COR-L47 (cell line): Measurements from ENCODE around the gene SEC24A.
"Not testable (repeated sequence)": the region's sequence is repeated elsewhere in the genome, so short reads cannot be mapped to it uniquely, and the experiment has no call there.

Source experiments
- DNase-seq: peaks from one replicate; lab custom pipeline; 2025; lab: John Stamatoyannopoulos, UW

SEC24A gene

DNA sequence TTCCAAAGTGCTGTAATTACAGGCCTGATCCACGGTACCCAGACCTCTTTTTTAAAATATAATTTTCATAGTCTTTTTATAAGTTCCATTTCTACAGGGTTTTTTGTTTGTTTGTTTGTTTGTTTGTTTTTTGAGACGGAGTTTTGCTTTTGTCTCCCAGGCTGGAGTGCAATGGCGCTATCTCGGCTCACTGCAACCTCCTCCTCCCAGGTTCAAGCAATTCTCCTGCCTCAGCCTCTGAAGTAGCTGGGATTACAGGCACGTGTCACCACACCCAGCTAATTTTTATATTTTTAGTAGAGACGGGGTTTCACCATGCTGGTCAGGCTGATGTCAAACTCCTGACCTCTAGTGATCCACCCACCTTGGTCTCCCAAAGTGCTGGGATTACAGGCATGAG is 2.1 kb downstream of the SEC24A start:
- not testable (repeated sequence) for DNase-seq

- no peak for DNase-seq
These were observed 2.9 kb downstream of the SEC24A start for GRCh38 chr5:134651531-134651930.

DNA sequence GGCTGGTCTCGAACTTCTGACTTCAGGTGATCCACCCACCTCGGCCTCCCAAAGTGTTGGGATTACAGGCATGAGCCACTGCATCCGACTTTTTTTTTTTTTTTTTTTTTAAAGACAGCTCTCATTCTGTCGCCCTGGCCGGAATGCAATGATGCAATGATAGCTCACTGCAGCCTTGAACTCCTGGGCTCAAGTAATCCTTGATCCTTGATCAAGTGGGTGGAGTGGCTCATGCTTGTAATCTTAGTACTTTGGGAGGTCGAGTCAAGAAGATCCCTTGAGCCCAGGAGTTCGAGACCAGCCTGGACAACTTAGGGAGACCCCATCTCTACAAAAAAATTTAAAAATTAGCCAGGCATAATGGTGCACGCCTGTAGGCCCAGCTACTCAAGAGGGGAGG is 8.1 kb downstream of the SEC24A start:
- DNase-seq: no peak

DNA sequence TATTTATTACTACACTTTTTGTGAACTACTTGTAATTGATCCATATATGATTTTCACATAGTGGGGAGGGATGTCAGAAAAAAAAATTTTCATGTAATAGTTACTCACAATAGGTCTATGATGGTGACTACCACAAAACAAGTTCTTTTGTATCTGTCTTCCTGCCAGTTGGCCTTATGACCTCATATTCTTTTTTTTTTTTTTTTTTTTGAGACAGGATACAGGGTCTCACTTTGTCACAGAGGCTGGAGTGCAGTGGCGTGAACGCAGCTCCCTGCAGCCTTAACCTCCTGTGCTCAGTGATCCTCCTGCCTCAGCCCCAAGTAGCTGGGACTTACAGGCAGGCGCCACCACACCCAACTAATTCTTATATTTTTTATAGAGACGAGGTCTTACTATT is 10.9 kb downstream of the SEC24A start:
- DNase-seq: no peak

DNA sequence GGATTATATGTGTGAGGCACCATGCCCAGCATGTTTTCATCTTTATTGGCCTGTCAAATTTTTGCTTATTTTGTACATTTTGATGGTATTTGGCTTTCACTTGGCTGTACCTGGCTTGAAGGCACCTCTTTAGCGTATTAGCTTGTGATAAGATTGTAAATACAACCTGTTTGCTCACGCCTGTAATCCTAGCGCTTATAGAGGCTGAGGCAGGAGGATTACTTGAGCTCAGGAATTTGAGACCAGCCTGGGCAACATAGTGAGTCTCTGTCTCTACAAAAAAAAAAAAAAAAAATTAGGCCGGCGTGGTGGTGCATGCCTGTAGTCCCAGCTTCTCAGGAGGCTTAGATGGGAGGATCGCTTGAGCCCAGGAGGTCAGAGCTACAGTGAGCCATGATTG is 11.3 kb downstream of the SEC24A start:
- DNase-seq: no peak

DNA sequence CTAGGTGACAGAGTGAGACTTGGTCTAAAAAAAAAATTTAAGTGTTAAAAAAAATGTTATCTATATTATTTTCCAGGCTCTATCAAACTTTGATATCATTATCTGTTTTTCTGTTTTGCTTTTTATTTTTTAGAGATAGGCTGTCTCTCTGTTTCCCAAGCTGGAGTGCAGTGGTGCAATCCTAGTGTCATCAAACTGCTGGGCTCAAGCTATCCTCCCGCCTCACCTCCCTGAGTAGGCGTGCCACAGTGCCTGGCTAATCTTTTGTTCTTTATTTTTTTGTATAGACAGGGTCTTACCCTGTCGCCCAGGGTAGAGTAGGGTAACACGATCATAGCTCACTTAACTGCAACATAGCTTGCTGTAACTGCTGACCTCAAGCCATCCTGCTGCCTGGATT is 14.4 kb downstream of the SEC24A start:
- no peak for DNase-seq

DNA sequence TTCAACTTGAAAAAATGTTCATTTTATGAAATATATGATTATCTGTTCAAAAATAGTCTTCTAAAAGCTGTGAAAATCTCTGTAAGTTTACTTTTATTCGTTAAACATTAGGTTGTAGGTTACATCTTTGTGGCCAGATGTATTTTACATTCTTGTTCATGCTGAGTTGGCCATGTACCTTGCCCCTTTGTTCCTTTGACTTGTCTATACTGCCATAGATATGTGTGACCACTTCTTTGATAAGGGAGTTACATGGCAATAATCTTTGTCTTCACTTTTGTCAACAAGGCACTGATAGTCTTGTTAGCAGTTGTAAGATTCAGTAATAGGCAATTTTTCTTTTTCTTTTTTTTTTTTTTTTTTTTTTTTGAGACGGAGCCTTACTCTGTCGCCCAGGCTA is 15.9 kb downstream of the SEC24A start:
- no peak for DNase-seq

GRCh38 chr5:134673546-134673945 is 25.0 kb downstream of the SEC24A start:
- not testable (repeated sequence) for DNase-seq

- DNase-seq: not testable (repeated sequence)
These were observed 28.8 kb downstream of the SEC24A start for GRCh38 chr5:134677357-134677756.

- not testable (repeated sequence) for DNase-seq
These were observed 41.6 kb downstream of the SEC24A start for GRCh38 chr5:134690144-134690543.

DNA sequence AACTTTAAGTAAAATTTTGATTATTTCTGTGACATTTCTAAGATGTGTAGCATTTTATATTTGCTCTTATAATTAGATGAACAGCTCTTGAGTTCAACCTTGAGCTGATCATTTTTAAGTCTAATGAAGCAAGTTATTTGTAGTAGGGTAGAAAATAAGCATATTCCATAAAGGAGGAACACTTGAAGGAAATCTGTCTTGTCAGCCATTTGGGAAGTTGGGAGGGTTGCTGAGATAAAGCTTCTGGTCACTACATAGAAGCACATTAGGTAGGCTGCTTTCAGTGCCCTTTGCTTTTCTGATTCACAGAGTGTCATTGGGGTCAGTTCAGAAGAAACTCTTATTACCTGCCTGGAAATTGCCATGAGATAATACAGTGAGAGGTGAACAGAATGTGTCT is 44.1 kb downstream of the SEC24A start:
- no peak for DNase-seq

DNA sequence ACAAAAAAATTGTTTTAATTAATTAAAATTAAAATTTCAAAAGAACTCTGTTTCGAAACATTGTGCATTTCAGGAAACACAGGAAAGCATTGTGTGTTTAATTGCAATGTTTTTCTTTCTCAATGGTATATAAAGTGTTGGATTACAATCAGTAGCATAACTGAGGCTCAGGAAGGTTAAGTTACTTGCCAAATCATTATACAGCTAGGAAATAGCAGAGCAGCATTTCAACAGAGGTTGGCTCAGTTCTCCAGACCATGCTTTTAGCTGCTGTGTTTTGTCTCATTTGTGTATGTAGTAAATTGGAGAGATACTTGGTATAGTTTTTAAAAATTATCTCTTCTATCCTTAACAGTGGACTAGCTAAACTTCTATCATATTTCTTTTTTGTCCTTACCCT is 59.7 kb downstream of the SEC24A start:
- no peak for DNase-seq

- DNase-seq: no peak
These were observed 65.5 kb downstream of the SEC24A start for GRCh38 chr5:134714120-134714519.

GRCh38 chr5:134714541-134714940 is 66.0 kb downstream of the SEC24A start:
- no peak for DNase-seq

GRCh38 chr5:134715466-134715865 is 66.9 kb downstream of the SEC24A start:
- DNase-seq: not testable (repeated sequence)

GRCh38 chr5:134724872-134725271 is 76.3 kb downstream of the SEC24A start:
- DNase-seq: no peak

GRCh38 chr5:134732819-134733218 is 84.2 kb downstream of the SEC24A start:
- no peak for DNase-seq

DNA sequence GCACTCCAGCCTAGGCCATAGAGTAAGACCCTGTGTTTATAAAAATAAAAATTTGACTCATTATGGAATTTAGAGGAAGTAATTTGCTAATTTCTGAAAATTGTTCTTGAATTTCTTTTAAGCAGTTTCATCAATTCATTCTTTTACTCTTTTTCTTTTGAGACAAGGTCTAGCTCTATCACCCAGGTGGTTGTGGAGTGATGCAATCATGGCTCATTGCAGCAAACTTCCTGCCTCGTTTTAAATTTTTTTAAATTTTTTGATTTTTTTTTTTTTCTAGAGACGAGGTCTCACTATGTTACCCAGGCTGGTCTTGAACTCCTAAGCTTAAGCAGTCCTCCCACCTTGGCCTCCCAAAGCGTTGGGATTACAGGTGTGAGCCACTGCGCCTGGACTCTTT is 86.7 kb downstream of the SEC24A start:
- no peak for DNase-seq

GRCh38 chr5:134736173-134736812 is 87.7 kb downstream of the SEC24A start:
- DNase-seq: no peak

GRCh38 chr5:134738133-134738962 is 89.8 kb downstream of the SEC24A start, which contains the start of gene CAMLG:
Gene CAMLG (plus strand): TSS chr5:134738548. CDS start chr5:134738621, 73 bp downstream.
- DNase-seq: peak; percentile 98

GRCh38 chr5:134738963-134739661 is 90.5 kb downstream of the SEC24A start:
- peak; percentile 37 for DNase-seq

DNA sequence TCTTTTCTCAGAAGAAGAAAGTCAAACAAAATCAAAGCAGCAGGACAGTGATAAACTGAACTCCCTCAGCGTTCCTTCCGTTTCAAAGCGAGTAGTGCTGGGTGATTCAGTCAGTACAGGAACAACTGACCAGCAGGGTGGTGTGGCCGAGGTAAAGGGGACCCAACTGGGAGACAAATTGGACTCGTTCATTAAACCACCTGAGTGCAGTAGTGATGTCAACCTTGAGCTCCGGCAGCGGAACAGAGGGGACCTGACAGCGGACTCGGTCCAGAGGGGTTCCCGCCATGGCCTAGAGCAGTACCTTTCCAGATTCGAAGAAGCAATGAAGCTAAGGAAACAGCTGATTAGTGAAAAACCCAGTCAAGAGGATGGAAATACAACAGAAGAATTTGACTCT is 92.5 kb downstream of the SEC24A start:
- DNase-seq: no peak

DNA sequence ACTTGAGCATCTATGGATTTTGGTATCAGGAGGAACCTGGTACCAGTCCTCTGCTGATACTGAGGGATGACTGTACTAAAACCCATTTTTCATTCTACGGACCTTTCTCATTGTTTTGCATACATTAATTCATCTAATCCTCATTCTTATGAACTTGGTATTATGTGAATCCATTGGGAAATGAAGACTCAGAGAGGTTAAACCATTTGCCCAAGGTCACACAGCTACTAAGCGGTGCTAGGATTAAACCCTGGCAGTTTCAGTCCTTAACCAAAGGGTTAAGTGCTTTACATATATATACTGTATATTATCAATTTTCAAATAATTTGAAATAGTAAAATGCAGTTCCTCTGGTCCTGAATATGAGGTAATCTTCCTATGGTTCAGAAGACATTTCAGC is 93.5 kb downstream of the SEC24A start:
- DNase-seq: no peak
